Tibial nerve (tissue), 4 donors: ENCODE results near the gene TESK2. TPM values are rescaled to one million over a fixed set of nuclear protein-coding genes. Genes with fewer than 3 reads are reported as not detected.

Experiments
- DNase-seq, 2 donors: peaks; one replicate each; pipeline ENCODE4 v3.0.0-alpha.2; 2019; ENCODE audit warnings: low spot score in 2 of 2
- H3K27ac ChIP-seq, 4 donors: fragments of 200-600 bp; sonication (generic) in 3 of 4; one replicate each; pipeline ENCODE4 v1.5.1; 2017 to 2019; ENCODE audit warnings: mild to moderate bottlenecking in 1 of 4
- H3K27me3 ChIP-seq, 2 donors: fragments of 200-600 bp; sonication (generic) in 1 of 2; one replicate each; pipeline versions ENCODE4 v1.5.1 to v1.6.0; 2017 to 2019
- H3K36me3 ChIP-seq, 3 donors: fragments of 200-600 bp; sonication (generic); one replicate each; pipeline ENCODE4 v1.5.1; 2018 to 2019
- H3K4me1 ChIP-seq, 4 donors: fragments of 200-600 bp; sonication (generic) in 3 of 4; one replicate each; pipeline ENCODE4 v1.5.1; 2017 to 2019
- H3K4me3 ChIP-seq, 4 donors: fragments of 200-600 bp; sonication (generic) in 3 of 4; one replicate each; pipeline ENCODE4 v1.5.1; 2017 to 2019; ENCODE audit warnings: mild to moderate bottlenecking in 1 of 4, moderate library complexity in 1 of 4
- H3K9me3 ChIP-seq, 4 donors: fragments of 200-600 bp; sonication (generic) in 3 of 4; one replicate each; pipeline ENCODE4 v1.5.1; 2017 to 2019
- CTCF ChIP-seq, 5 experiments: fragments of 200-600 bp in 3 of 5; fragments of 450-650 bp in 2 of 5; sonication (generic) in 3 of 5; IDR thresholded peaks; one replicate each; pipeline ENCODE4 v1.5.1; 2016 to 2019; ENCODE audit warnings: antibody characterized with exemption in 5 of 5, mild to moderate bottlenecking in 3 of 5, moderate library complexity in 2 of 5
- EP300 ChIP-seq, 2 donors: sonication (generic); formaldehyde crosslinking; IDR thresholded peaks; one replicate each; pipeline ENCODE4 v1.6.1; 2017; ENCODE audit warnings: antibody characterized with exemption in 2 of 2, mild to moderate bottlenecking in 1 of 2
- POLR2A ChIP-seq, 2 donors: fragments of 450-650 bp; IDR thresholded peaks; one replicate each; pipeline ENCODE4 v1.6.1; 2017; ENCODE audit warnings: antibody characterized with exemption in 2 of 2, mild to moderate bottlenecking in 2 of 2, moderate library complexity in 2 of 2
- WGBS, 2 donors: methylation state at CpG; one replicate each; pipeline ENCODE4 v1.1.5; 2018; 5-methylcytosine and 5-hydroxymethylcytosine counted together
- total RNA-seq, 4 donors: library from RNA; depleted of rRNA; stranded (reverse); fragments of >200 nt; gene quantifications; one replicate each; pipeline ENCODE4 v1.1.0, GENCODE V29; 2016

The TESK2 gene
- total RNA-seq, 4 donors from 2014 or later: 3.9 to 11.7 (median 8.5) TPM

- peaks cover 0 to 26% (median 0%) of the 10 kb centered on the region in 3 donors for H3K36me3 ChIP-seq
- TF ChIP-seq EP300 (IDR thresholded peaks at IDR 0.05): peak in 1 of 2 donors; percentile 20
- no peak for TF ChIP-seq POLR2A (IDR thresholded peaks at IDR 0.05)
- H3K9me3 ChIP-seq: no peaks in the 10 kb centered on the region
- peaks cover 0 to 38% (median 8%) of the 10 kb centered on the region in 4 donors for H3K4me1 ChIP-seq
- H3K27ac ChIP-seq: peak overlapping the region in 2 of 4 donors; percentile 75 to 79
- 24 to 33% methylated on average over 6 of the region's 6 CpGs for WGBS, 2 donors
- DNase-seq: no peak
- H3K27me3 ChIP-seq: no peaks in the 10 kb centered on the region
- peak overlapping the region in 3 of 4 donors; percentile 52 to 55 (median 52) for H3K4me3 ChIP-seq
These were observed 165.0 kb downstream of the TESK2 start for GRCh38 chr1:45325851-45326506.

DNA sequence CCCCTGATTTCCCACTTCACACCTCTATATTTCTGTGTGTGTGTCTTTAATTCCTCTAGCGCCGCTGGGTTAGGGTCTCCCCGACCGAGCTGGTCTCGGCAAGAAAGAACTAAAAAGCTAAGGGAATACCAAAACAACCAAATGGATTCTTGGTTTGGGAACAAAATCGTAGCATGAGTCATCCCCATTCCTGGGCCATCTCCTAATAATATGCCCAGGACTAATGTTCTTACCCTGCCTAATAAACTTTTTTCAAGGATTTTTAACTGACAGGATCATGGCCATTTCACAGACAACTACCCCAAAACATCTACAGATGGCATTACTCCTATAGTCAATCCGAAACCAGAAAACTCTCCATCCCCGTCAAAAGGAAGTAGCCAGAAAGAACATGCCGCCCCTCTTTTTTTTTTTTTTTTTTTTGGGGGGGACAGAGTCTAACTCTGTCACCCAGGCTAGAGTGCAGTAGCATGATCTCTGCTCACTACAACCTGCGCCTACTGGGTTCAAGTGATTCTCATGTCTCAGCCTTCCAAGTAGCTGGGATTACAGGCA lies 168.4 kb downstream of the TESK2 start:
- Histone ChIP-seq H3K4me3 (no peak overlapping the region), H3K27ac (no peak overlapping the region), H3K9me3 (no peaks in the 10 kb centered on the region), H3K4me1 (peaks cover 0 to 21% (median 7%) of the 10 kb centered on the region in 4 donors), H3K27me3 (no peaks in the 10 kb centered on the region), H3K36me3 (no peaks in the 10 kb centered on the region)
- 75 to 82% methylated on average over 10 of the region's 10 CpGs for WGBS, 2 donors
- TF ChIP-seq EP300 (IDR thresholded peaks at IDR 0.05) (no peak), CTCF (IDR thresholded peaks at IDR 0.05) (no peak), POLR2A (IDR thresholded peaks at IDR 0.05) (no peak)
- no peak for DNase-seq

GRCh38 chr1:45321444-45321843 lies 169.5 kb downstream of the TESK2 start:
- WGBS, 2 donors: 83 to 89% methylated on average over 5 of the region's 5 CpGs
- H3K9me3 ChIP-seq: no peaks in the 10 kb centered on the region
- TF ChIP-seq CTCF (IDR thresholded peaks at IDR 0.05) (no peak), EP300 (IDR thresholded peaks at IDR 0.05) (no peak), POLR2A (IDR thresholded peaks at IDR 0.05) (no peak)
- no peaks in the 10 kb centered on the region for H3K36me3 ChIP-seq
- H3K4me3 ChIP-seq: no peak overlapping the region
- no peaks in the 10 kb centered on the region for H3K27me3 ChIP-seq
- peaks cover 0 to 12% (median 3%) of the 10 kb centered on the region in 4 donors for H3K4me1 ChIP-seq
- no peak for DNase-seq
- no peak overlapping the region for H3K27ac ChIP-seq

DNA sequence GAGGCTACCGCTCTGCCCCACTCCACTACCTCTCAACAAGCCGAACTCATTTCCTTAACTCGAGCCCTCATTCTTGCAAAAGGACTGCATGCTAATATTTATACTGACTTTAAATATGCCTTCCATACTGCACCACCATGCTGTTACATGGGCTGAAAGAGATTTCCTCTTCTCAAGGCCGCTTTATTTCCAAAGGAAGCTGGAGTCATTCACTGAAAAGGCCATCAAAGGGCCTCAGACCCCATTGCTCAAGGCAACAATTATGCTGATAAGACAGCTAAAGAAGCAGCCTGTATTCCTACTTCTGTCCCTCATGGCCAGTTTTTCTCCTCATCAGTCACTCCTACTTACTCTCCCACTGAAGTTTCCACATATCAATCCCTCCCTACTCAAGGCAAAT lies 171.2 kb downstream of the TESK2 start:
- no peaks in the 10 kb centered on the region for H3K27me3 ChIP-seq
- H3K36me3 ChIP-seq: no peaks in the 10 kb centered on the region
- no peak overlapping the region for H3K4me3 ChIP-seq
- no peak for DNase-seq
- 71 to 72% methylated on average over 4 of the region's 4 CpGs for WGBS, 2 donors
- no peak overlapping the region for H3K27ac ChIP-seq
- H3K9me3 ChIP-seq: no peaks in the 10 kb centered on the region
- TF ChIP-seq EP300 (IDR thresholded peaks at IDR 0.05): no peak
- H3K4me1 ChIP-seq: no peaks in the 10 kb centered on the region

- Histone ChIP-seq H3K9me3 (no peaks in the 10 kb centered on the region), H3K27me3 (no peaks in the 10 kb centered on the region), H3K4me1 (no peaks in the 10 kb centered on the region), H3K4me3 (no peak overlapping the region), H3K27ac (no peak overlapping the region), H3K36me3 (no peaks in the 10 kb centered on the region)
- no peak for TF ChIP-seq EP300 (IDR thresholded peaks at IDR 0.05)
- TF ChIP-seq POLR2A (IDR thresholded peaks at IDR 0.05): no peak
- no peak for TF ChIP-seq CTCF (IDR thresholded peaks at IDR 0.05)
- 63 to 69% methylated on average over 4 of the region's 4 CpGs for WGBS, 2 donors
- DNase-seq: no peak
These were observed 173.8 kb downstream of the TESK2 start for GRCh38 chr1:45317166-45317565.

GRCh38 chr1:45314266-45314665 lies 176.7 kb downstream of the TESK2 start:
- no peak for TF ChIP-seq EP300 (IDR thresholded peaks at IDR 0.05)
- no peak for TF ChIP-seq CTCF (IDR thresholded peaks at IDR 0.05)
- TF ChIP-seq POLR2A (IDR thresholded peaks at IDR 0.05): no peak
- WGBS, 2 donors: 86 to 88% methylated on average over 3 of the region's 3 CpGs

More at GRCh38 chr1:45314266-45314665, 176.7 kb downstream of the TESK2 start:
- H3K36me3 ChIP-seq: no peaks in the 10 kb centered on the region
- H3K9me3 ChIP-seq: no peaks in the 10 kb centered on the region
- no peak overlapping the region for H3K4me3 ChIP-seq
- H3K27me3 ChIP-seq: no peaks in the 10 kb centered on the region
- no peaks in the 10 kb centered on the region for H3K4me1 ChIP-seq
- no peak for DNase-seq
- no peak overlapping the region for H3K27ac ChIP-seq
